K562 (cell line): ENCODE results near the gene BPIFB2. TPM values are rescaled to one million over a fixed set of nuclear protein-coding genes. Genes with fewer than 3 reads are reported as not detected.

Experiments
- ADNP ChIP-seq: fragments of 200-800 bp; sonication (Bioruptor generic); IDR thresholded peaks from 2 replicates; pipeline ENCODE4 v1.6.1; 2016; ENCODE audit warnings: missing genetic modification characterization, missing compliant biosample characterization
- ATF1 ChIP-seq, 2 experiments: fragments of 450-650 bp in 1 of 2; IDR thresholded peaks; 2 replicates each; pipeline ENCODE4 v1.6.1; 2016; ENCODE audit warnings: missing compliant biosample characterization in 1 of 2, missing genetic modification characterization in 1 of 2
- BCLAF1 ChIP-seq, 2 experiments: fragments of 450-650 bp in 1 of 2; IDR thresholded peaks; 2 replicates each; pipeline ENCODE4 v1.6.1; 2011 to 2017; ENCODE audit warnings: low read depth in 2 of 2, antibody characterized with exemption in 1 of 2, borderline replicate concordance in 1 of 2, low read length in 1 of 2, mild to moderate bottlenecking in 1 of 2, mixed read lengths in 1 of 2; ENCODE audit not compliant: control insufficient read depth in 1 of 2
- BCOR ChIP-seq: fragments of 450-650 bp; IDR thresholded peaks from 2 replicates; pipeline ENCODE4 v1.6.1; 2016
- C11orf30 ChIP-seq: fragments of 450-650 bp; IDR thresholded peaks from 2 replicates; pipeline ENCODE4 v1.6.1; 2016; ENCODE audit warnings: low read depth, mild to moderate bottlenecking
- CHCHD3 ChIP-seq: fragments of 250-450 bp; sonication (Bioruptor Pico); IDR thresholded peaks from 2 replicates; pipeline ENCODE4 v2.1.2; 2022; ENCODE audit warnings: mild to moderate bottlenecking
- CHD2 ChIP-seq: IDR thresholded peaks from 2 replicates; pipeline ENCODE4 v1.6.1; 2011; ENCODE audit warnings: low read depth, low read length
- CREM ChIP-seq: IDR thresholded peaks from 2 replicates; pipeline ENCODE4 v1.6.1; 2014; ENCODE audit warnings: antibody characterized with exemption, low read depth
- DEAF1 ChIP-seq: fragments of 450-650 bp; formaldehyde crosslinking; IDR thresholded peaks from 2 replicates; pipeline ENCODE4 v1.4.0; 2020; ENCODE audit warnings: mild to moderate bottlenecking, moderate library complexity
- KDM1A ChIP-seq, 2 experiments: fragments of 450-650 bp; IDR thresholded peaks; 2 replicates each; pipeline ENCODE4 v1.6.1; 2016; ENCODE audit warnings: mild to moderate bottlenecking in 2 of 2
- MLX ChIP-seq, 2 experiments: fragments of 450-650 bp in 1 of 2; sonication (generic) in 1 of 2; formaldehyde crosslinking; conservative IDR thresholded peaks; 2 replicates each; pipeline versions ENCODE4 v1.4.0 to v1.8.1; 2020 to 2022; ENCODE audit warnings: mild to moderate bottlenecking in 1 of 2, missing genetic modification reagents in 1 of 2
- NFATC3 ChIP-seq: fragments of 450-650 bp; IDR thresholded peaks from 2 replicates; pipeline ENCODE4 v1.6.1; 2017; ENCODE audit warnings: mild to moderate bottlenecking
- NR2F6 ChIP-seq: fragments of 450-650 bp; formaldehyde crosslinking; IDR thresholded peaks from 2 replicates; pipeline ENCODE4 v1.4.0; 2020; ENCODE audit warnings: mild to moderate bottlenecking
- POLR3G ChIP-seq: IDR thresholded peaks from 2 replicates; pipeline ENCODE4 v1.6.1; 2011; ENCODE audit not compliant: insufficient read length, insufficient replicate concordance; ENCODE audit errors: extremely low read depth
- RBM25 ChIP-seq: fragments of 200-400 bp; formaldehyde crosslinking; IDR thresholded peaks from 2 replicates; pipeline ENCODE4 v1.6.1; 2018; ENCODE audit warnings: low read length, low read depth, moderate library complexity; ENCODE audit not compliant: severe bottlenecking
- TCF15 ChIP-seq: fragments of 250-450 bp; sonication (Bioruptor Pico); IDR thresholded peaks from 2 replicates; pipeline ENCODE4 v1.8.0; 2022; ENCODE audit warnings: moderate library complexity, mild to moderate bottlenecking, inconsistent platforms
- TCF7 ChIP-seq: sonication (generic); IDR thresholded peaks from 2 replicates; pipeline ENCODE4 v1.6.1; 2016; ENCODE audit warnings: antibody characterized with exemption, borderline replicate concordance
- ZBTB9 ChIP-seq: fragments of 450-650 bp; formaldehyde crosslinking; IDR thresholded peaks from 2 replicates; pipeline ENCODE4 v1.4.0; 2020; ENCODE audit warnings: mild to moderate bottlenecking, moderate library complexity
- ZNF316 ChIP-seq: fragments of 450-650 bp; IDR thresholded peaks from 2 replicates; pipeline ENCODE4 v1.6.1; 2016
- ZNF76 ChIP-seq: fragments of 250-450 bp; sonication (Bioruptor Pico); IDR thresholded peaks from 2 replicates; pipeline ENCODE4 v1.4.0; 2020; ENCODE audit warnings: mild to moderate bottlenecking, moderate library complexity, borderline replicate concordance
- polyA plus RNA-seq, 8 experiments: library from polyadenylated mRNA; depleted of rRNA in 4 of 8; stranded (reverse) in 5 of 8; unstranded in 3 of 8; fragments of >200 nt; fragmentation: Nextera tagmentation in 2 of 8; fragmentation: Illumina TruSeq in 1 of 8; extraction: Ambion mirVana in 2 of 8; extraction: Trizol in 1 of 8; gene quantifications; 2 replicates each; pipeline versions ENCODE4 v1.2.1 to v1.2.3, GENCODE V29; 2011 to 2014; ENCODE audit warnings: inconsistent platforms in 1 of 8, missing spikeins in 1 of 8
- total RNA-seq, 7 experiments: library from RNA; depleted of rRNA in 6 of 7; stranded (reverse); fragments of >200 nt in 6 of 7; fragmentation: Illumina TruSeq in 2 of 7; extraction: Trizol in 2 of 7; gene quantifications; 2 replicates each; pipeline versions ENCODE4 v1.2.1 to v1.2.3, GENCODE V29; 2011 to 2021; ENCODE audit warnings: low replicate concordance in 1 of 7

BPIFB2 gene
- total and polyA plus RNA-seq, 9 of the 15 experiments (the other 6 are each of a cell fraction or from before 2014, with no cell fraction given) = not detected

GRCh38 chr20:32973077-32973717 lies 34.3 kb upstream of the BPIFB2 start (continued):
- TF ChIP-seq RBM25 (peak; percentile 94), TCF7 (no peak), MLX (CRISPR knock-in tag; conservative IDR thresholded peaks at IDR 0.05) (no peak), NR2F6 (CRISPR knock-in tag) (no peak), CHCHD3 (CRISPR knock-in tag) (no peak), NFATC3 (no peak), ATF1 (CRISPR knock-in tag; IDR thresholded peaks at IDR 0.05) (no peak), ATF1 (tag; IDR thresholded peaks at IDR 0.05) (no peak), BCOR (peak; percentile 83), ADNP (tag) (peak; percentile 78), ZNF316 (no peak), KDM1A (IDR thresholded peaks at IDR 0.05) (peak; percentile 27 to 30; a peak in 1 of 4 replicates), ZBTB9 (no peak), CREM (no peak), ZNF76 (CRISPR knock-in tag) (no peak), POLR3G (no peak), BCLAF1 (IDR thresholded peaks at IDR 0.05; ENCODE audit: borderline replicate concordance in 1 of 2, control insufficient read depth in 1 of 2, low read depth in 2 of 2, low read length in 1 of 2) (no peak), C11orf30 (no peak), DEAF1 (CRISPR knock-in tag) (no peak), TCF15 (CRISPR knock-in tag) (no peak), CHD2 (no peak)
